ENCODE measurements around the gene SDHA.

GRCh38 chr5:213803-214395 is 4.2 kb upstream of the SDHA start:
- TF ChIP-seq CTCF (IDR thresholded peaks at IDR 0.05; ENCODE audit: insufficient read depth, low read depth, low read length) (no peak), EZH2 (IDR thresholded peaks at IDR 0.05; ENCODE audit: insufficient read depth, low read length) (no peak)

All from astrocyte (in vitro differentiated cells and primary cell).